ENCODE data around the gene CAMKMT.

Gene CAMKMT

GRCh38 chr2:44691174-44691785 is 329.5 kb downstream of the CAMKMT start:
- no peak for DNase-seq (ENCODE audit: low spot score)

DNA sequence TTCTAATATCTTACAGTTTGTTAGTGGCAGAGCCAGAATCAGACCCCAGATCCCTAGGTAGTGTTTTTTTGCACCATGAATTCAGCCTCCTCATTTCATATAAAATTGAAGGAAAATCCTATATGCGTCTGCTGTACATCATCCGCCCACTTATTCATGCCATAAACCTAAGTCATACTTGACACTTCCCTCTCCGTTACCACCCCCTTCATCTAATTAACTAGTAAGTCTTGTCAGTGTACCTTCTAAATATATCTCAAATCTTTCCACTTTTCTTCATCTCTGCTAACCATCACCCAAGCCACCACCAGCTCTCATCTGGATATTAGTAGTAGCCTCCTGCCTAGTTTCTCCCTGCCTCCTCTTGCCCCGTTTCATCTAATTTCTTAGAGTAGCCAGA is 331.1 kb downstream of the CAMKMT start:
- DNase-seq (ENCODE audit: low spot score): no peak

DNA sequence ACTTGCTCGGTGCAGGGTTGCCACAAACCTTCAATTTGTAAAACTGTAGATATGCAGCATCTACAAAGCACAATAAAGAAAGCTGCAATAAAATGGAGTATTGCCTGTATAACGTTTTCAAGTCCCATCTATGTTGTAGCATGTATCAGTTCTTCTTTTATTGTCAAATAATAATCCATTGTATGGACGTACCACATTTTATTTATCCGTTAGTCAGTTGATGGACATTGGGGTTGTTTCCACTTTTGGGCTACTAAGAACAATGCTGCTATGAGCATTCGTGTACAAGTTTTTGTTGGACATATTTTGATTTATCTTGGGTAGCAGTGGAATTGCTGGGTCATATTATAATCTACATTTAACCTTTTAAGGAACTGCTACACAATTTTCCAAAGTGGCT is 339.1 kb downstream of the CAMKMT start:
- DNase-seq (ENCODE audit: low spot score): no peak

DNA sequence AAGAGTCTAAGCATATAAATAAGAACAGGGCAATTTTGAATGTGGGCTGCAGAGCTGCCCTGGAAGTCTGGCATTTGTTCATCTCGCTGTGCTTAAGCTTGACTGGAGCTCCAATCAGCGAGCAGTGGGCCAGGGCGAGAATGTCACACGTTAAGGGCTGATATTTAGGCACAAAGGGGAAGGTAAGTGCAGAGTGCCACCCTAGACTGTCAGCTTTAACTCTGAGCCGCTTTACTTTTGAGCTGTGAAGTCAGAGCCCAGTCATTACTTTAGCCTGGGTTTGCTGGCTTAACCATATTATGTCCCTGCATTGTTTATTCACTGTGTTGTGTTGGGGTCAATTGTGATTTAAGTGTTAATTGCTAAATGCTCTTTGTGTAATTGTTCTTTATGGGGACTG is 343.6 kb downstream of the CAMKMT start:
- no peak for DNase-seq (ENCODE audit: low spot score)

DNA sequence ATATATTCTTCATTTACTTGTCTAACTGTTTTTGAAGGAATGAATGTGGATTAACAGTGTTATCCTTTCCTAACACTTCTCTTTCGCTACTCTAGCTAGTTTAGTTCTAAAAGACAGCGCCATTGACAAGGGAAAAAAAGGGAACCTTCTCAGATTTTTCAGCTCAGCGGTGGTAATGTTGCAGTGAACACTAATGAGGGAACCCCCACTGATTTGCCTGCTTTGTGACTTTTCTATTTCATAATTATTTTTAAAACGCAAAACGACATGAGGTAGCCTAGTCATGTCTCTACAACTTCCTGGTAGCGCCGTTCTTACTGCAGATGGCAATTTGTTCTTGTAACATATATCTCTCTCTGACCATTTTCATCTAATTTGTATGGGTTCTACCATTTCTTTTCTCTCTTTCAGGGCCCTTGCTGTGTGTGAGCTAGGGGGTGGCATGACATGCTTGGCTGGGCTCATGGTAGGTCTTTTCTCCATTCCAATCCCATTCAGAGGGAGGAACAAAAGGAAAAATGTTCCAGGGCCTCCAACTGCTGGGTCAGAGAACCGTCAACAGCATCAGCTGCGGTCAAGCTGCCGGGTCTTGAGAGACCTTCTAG is 344.2 kb downstream of the CAMKMT start:
- no peak for DNase-seq (ENCODE audit: low spot score)

DNA sequence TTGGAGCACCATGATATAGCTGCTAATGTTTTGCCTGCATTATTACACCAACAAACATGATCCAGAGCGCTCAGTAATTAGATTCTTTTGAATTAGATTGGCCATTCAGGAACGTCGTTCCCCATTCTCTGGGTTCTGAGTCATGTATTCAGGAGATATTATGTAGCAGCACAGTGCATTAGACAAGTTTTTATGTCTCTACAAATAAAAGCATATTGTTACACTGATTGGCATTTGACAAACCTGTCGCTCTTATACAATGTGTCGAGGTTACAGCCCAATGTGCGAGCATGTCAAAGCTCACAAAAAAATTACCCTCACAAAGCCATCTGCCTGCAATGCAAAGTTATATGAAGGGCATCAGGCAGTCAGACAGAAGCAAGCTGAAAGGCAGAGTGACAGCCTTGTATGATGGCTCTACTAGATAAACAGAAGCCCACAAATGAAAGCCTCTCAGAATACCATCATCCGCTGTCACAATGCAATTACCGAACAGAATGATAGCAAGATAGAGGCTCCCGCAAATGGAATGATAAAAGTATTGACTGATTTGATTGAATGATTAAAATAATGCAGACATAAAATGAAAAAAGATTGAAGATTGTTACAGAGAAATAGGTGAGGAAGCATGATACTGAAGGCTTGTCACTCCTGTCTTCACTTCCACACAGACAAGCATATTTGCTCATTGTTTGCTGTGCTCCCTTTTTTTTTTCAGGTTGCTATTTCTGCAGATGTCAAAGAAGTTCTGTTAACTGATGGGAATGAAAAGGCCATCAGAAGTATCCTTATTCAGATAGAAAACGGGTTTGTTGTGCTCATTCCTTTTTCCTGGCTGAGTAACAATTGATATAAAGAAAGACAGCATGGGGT is 345.2 kb downstream of the CAMKMT start:
- DNase-seq (ENCODE audit: low spot score): no peak

DNA sequence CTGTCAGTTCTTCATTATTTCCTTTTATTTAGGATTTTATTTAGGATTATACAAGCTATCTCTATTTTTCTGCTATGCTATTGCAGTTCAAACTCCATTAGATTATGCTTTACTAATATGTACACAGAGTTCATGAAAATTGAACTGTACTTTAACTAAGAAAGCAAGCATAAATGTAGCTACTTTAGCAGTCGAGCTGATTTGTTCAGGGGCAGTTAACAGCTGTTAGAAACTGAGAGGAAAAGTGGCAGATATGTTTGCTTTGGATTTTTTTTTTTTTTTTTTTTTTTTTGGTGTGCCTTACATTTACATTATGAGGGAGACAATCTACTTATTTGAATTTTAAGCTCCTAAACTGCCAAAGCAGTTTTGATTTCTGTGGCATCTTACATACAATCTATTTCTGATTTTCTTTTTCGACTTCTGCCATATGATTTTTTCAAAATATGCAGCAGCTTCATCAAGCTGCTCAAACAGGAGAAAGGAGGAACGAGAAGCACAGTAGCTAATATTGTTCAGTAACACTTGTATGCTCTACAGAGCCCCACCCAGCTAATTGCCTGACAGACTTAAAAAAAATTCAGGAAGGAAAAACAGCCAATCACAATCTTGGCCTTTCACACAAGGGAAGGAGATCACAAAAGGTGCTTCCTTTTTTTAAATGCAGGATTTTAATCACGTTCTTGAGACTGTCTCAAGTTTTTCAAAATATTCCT is 346.4 kb downstream of the CAMKMT start:
- peak; percentile 30 for DNase-seq (ENCODE audit: low spot score)

DNA sequence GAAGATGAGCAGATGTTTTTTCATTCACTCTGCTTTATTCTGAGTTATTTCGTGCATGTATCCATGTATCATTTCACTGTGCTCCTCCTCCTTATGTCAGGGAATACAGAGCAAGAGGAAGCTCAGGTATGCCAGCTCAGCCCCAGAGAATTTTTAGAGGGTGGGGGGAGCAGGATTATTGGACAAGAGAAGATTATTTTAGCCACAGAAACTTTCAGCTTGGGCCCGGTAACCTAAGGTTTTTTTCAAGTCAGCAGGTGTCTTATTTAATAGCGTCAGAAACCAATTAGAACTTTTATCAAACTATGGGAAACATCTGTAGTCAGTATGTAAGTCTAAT is 346.9 kb downstream of the CAMKMT start:
- peak; percentile 36 for DNase-seq (ENCODE audit: low spot score)

- no peak for DNase-seq (ENCODE audit: low spot score)
Observed at GRCh38 chr2:44713170-44713569, 351.4 kb downstream of the CAMKMT start.

DNA sequence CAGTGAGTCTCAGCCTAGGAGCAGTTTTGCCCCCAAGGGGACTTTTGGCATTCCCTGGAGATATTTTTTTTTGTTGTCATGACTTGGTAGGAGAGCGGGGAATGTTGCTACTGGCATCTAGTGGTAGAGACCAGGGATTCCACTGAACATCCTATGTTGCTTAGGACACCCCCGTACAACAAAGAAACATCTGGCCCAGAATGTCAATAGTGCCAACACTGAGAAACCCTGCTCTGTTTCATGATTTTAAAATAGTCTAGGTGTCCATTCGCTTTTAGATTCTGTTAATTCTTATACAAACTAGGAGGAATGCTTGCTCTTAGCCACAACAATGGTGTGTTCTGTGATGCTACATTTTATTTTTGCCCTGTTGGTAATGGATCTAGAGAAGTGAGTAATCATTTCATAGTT is 353.9 kb downstream of the CAMKMT start:
- peak; percentile 45 for DNase-seq (ENCODE audit: low spot score)

DNA sequence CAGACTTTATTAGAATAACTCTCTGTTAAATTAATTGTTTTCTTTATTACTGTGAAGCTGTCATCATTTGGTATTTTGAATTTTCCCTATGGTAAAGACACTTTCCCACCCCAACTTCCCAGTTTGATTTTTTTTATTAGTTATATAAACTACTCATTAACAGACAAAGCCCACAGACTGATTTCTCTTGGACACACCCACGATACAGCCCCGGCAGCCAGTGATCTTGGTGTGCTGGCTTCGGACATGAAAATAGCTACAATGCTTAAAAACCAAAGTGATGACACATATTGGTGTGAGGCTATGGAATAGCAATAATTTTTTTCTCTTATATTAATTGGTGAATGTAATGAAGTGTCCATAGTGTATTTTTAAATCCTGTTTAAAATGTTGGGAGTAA is 354.4 kb downstream of the CAMKMT start:
- DNase-seq (ENCODE audit: low spot score): no peak

DNA sequence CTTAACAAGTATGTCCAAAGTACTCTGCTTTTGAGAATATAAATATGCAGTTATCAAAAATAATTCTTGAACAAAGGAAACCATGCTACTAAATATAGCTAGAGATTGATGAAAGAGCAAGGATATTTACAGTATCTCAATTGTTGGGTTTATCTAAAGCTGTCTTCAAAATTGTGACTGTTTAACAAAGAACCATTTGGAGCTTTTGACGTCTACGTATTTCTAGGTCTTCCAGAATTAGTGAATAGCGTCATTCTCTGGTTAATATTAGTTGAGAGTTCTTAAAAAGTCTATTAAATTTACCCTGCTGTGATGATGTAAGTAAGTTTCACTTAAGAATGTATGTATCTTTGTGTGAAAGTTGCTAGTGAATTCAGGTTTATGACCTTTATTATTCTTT is 356.7 kb downstream of the CAMKMT start:
- no peak for DNase-seq (ENCODE audit: low spot score)

GRCh38 chr2:44719562-44719961 is 357.8 kb downstream of the CAMKMT start:
- no peak for DNase-seq (ENCODE audit: low spot score)

- DNase-seq (ENCODE audit: low spot score): no peak
Observed at GRCh38 chr2:44722026-44722625, 360.4 kb downstream of the CAMKMT start.

GRCh38 chr2:44723921-44724320 is 362.2 kb downstream of the CAMKMT start:
- no peak for DNase-seq (ENCODE audit: low spot score)

DNA sequence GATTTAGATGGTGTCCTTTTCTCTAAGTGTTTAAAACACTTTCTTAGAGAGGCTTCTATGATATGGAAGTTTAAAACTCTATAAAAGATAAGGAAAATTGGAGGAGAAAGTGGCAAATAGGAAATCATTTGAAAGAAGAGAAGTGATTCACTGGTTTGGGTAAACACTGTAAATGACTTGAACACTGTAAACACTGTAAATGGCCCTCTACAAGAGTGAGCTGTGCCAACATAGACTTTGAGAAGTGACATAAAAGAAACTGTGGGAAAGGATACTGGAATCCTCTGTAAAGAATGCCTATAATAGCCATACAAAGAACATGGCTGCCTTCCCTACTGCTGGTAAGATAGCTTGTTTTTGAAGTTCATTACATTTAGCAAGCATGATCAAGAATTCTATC is 368.8 kb downstream of the CAMKMT start:
- DNase-seq (ENCODE audit: low spot score): no peak

DNA sequence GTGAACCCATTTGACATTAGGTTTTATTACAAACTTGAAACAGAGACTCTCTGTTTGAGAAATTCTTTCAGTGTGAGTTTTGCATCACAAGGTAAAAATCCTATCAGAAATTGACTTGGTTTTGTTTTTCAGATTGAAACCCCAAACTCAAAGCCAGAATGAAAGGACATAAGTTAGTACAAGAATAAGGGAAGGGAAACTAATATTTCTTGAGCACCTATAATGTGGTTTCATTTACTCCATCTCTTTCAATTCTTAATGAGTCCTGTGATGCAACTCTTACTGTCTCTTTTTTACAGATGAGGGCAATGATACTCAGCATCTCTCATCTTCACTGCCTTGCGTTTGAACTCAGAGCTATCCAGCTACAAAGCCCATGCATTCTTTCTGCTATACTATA is 369.8 kb downstream of the CAMKMT start:
- no peak for DNase-seq (ENCODE audit: low spot score)

- no peak for DNase-seq (ENCODE audit: low spot score)
Observed at GRCh38 chr2:44736270-44736942, 374.7 kb downstream of the CAMKMT start.

GRCh38 chr2:44740678-44741077 is 378.9 kb downstream of the CAMKMT start:
- peak; percentile 17 for DNase-seq (ENCODE audit: low spot score)

DNA sequence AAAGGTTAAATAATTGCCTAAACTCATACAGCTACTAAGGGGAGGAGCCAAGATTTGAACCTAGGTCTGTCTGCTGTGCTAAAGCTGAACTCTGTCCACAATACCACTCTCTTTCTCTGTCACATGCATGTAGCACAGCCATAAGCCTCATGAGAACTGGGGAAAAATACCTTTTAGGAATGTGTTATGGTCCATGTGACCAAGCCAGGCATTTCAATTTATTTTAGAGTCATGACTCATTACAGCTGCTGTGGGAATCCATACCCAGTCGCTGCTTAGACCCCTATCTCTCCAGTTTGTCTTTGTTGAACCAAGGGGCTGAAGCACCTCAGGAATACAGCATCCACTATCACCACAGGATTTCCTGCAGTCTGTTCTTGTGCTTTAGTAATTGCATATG is 379.8 kb downstream of the CAMKMT start:
- DNase-seq (ENCODE audit: low spot score): peak; percentile 21

- no peak for DNase-seq (ENCODE audit: low spot score)
Observed at GRCh38 chr2:44742057-44742456, 380.3 kb downstream of the CAMKMT start.

GRCh38 chr2:44743473-44743872 is 381.7 kb downstream of the CAMKMT start:
- DNase-seq (ENCODE audit: low spot score): no peak
